GM10266 (cell line): ENCODE results near the gene TOX2.

Source experiments
- DNase-seq: peaks from one replicate; pipeline ENCODE4 v3.0.0; 2012; ENCODE audit errors: extremely low spot score
- CTCF ChIP-seq: IDR thresholded peaks from 2 replicates; pipeline ENCODE4 v1.5.1; 2012; ENCODE audit warnings: mild to moderate bottlenecking, low read depth; ENCODE audit not compliant: control insufficient read depth, insufficient read depth; ENCODE audit errors: missing control alignments

Gene TOX2

GRCh38 chr20:43938932-43939761 lies 24.5 kb downstream of the TOX2 start:
- no peak for TF ChIP-seq CTCF
- DNase-seq: no peak

GRCh38 chr20:43939762-43940121 lies 25.1 kb downstream of the TOX2 start:
- no peak for DNase-seq
- TF ChIP-seq CTCF: no peak

- no peak for TF ChIP-seq CTCF
- no peak for DNase-seq
These were observed 26.0 kb downstream of the TOX2 start for GRCh38 chr20:43940518-43941225.

- TF ChIP-seq CTCF: no peak
- peak; percentile 37 for DNase-seq
These were observed 27.0 kb downstream of the TOX2 start for GRCh38 chr20:43941476-43942200.

GRCh38 chr20:43942201-43942590 lies 27.5 kb downstream of the TOX2 start:
- TF ChIP-seq CTCF: no peak

GRCh38 chr20:43942667-43943285 lies 28.1 kb downstream of the TOX2 start:
- TF ChIP-seq CTCF: no peak
- peak; percentile 76 for DNase-seq

More at GRCh38 chr20:43942201-43942590, 27.5 kb downstream of the TOX2 start:
- DNase-seq: no peak
